GM21390 (cell line): Measurements from ENCODE around the gene DIAPH2.

Experiments used
- ATAC-seq: cut with Tn5 transposase; IDR thresholded peaks from one replicate; pipeline ENCODE4 v1.9.1; 2021; ENCODE audit not compliant: unreplicated experiment

Gene DIAPH2

GRCh38 chrX:97446298-97446882 lies 761.7 kb downstream of the DIAPH2 start:
- no peak for ATAC-seq

GRCh38 chrX:97447306-97447705 lies 762.7 kb downstream of the DIAPH2 start:
- no peak for ATAC-seq

- peak; percentile 73 for ATAC-seq
These were observed 767.6 kb downstream of the DIAPH2 start for GRCh38 chrX:97452283-97452682.

- no peak for ATAC-seq
These were observed 777.1 kb downstream of the DIAPH2 start for GRCh38 chrX:97461763-97462162.

- ATAC-seq = no peak
These were observed 786.4 kb downstream of the DIAPH2 start for GRCh38 chrX:97471071-97471470.

GRCh38 chrX:97474933-97475332 lies 790.3 kb downstream of the DIAPH2 start:
- ATAC-seq = no peak

- no peak for ATAC-seq
These were observed 794.7 kb downstream of the DIAPH2 start for GRCh38 chrX:97479106-97479890.

GRCh38 chrX:97481228-97481627 lies 796.6 kb downstream of the DIAPH2 start:
- ATAC-seq = no peak

GRCh38 chrX:97482666-97483300 lies 798.1 kb downstream of the DIAPH2 start:
- no peak for ATAC-seq

- ATAC-seq = no peak
These were observed 806.0 kb downstream of the DIAPH2 start for GRCh38 chrX:97490656-97491055.

- peak; percentile 98 for ATAC-seq
These were observed 810.2 kb downstream of the DIAPH2 start for GRCh38 chrX:97494756-97495372.

- no peak for ATAC-seq
These were observed 813.5 kb downstream of the DIAPH2 start for GRCh38 chrX:97498093-97498492.

GRCh38 chrX:97504431-97504830 lies 819.8 kb downstream of the DIAPH2 start:
- ATAC-seq = no peak

- ATAC-seq = no peak
These were observed 833.1 kb downstream of the DIAPH2 start for GRCh38 chrX:97517763-97518162.

GRCh38 chrX:97522307-97522706 lies 837.7 kb downstream of the DIAPH2 start:
- no peak for ATAC-seq

GRCh38 chrX:97524340-97524739 lies 839.7 kb downstream of the DIAPH2 start:
- ATAC-seq = no peak

- no peak for ATAC-seq
These were observed 840.4 kb downstream of the DIAPH2 start for GRCh38 chrX:97524997-97525396.

- ATAC-seq = no peak
These were observed 841.3 kb downstream of the DIAPH2 start for GRCh38 chrX:97525981-97526380.

GRCh38 chrX:97527725-97528124 lies 843.1 kb downstream of the DIAPH2 start:
- peak; percentile 63 for ATAC-seq

GRCh38 chrX:97529536-97530200 lies 845.0 kb downstream of the DIAPH2 start:
- no peak for ATAC-seq

- ATAC-seq = no peak
These were observed 847.2 kb downstream of the DIAPH2 start for GRCh38 chrX:97531825-97532224.
